ENCODE results near the gene SLC6A19.
"Not testable (repeated sequence)": the region's sequence is repeated elsewhere in the genome, so short reads cannot be mapped to it uniquely, and the experiment has no call there.

SLC6A19 gene

GRCh38 chr5:1228120-1228519 is 26.7 kb downstream of the SLC6A19 start:
- no peak for TF ChIP-seq ZNF274 (IDR thresholded peaks at IDR 0.05; ENCODE audit: low read depth, low read length)
- no peak overlapping the region for H3K4me3 ChIP-seq (ENCODE audit: low read length)

DNA sequence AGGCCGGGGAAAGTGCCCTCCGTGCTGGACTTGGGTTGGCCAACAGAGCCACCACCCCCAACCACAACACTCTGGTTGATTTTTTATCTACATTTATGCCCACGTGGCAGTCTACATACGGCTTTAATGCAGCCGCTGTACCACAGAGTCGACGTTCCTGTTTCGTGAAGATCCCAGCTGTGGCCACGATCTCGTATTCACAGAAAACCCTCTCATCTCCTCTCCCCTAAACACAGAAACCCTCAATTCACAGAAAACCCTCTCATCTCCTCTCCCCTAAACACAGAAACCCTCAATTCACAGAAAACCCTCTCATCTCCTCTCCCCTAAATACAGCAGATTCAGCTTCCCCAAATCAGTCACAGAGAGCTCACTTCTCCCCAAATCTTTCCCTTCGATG is 27.6 kb downstream of the SLC6A19 start:
- H3K4me3 ChIP-seq (ENCODE audit: low read length), result not testable (repeated sequence)

DNA sequence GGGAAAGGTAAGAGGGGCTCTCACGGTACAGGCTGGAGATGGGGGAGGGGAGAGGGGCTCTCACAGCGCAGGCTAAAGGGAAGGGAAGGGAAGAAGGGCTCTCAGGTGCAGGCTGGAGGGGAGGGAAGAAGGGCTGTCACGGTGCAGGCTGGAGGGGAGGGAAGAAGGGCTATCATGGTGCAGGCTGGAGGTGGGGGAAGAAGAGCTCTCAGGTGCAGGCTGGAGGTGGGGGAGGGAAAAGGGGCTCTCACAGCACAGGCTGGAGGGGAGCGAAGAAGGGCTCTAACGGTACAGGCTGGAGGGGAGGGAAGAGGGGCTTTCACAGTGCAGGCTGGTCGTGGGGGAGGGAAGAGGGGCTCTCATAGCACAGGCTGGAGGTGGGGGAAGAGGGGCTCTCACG is 28.4 kb downstream of the SLC6A19 start:
- H3K4me3 ChIP-seq (ENCODE audit: low read length), result no peak overlapping the region
- no peak for TF ChIP-seq ZNF274 (IDR thresholded peaks at IDR 0.05; ENCODE audit: low read depth, low read length)

DNA sequence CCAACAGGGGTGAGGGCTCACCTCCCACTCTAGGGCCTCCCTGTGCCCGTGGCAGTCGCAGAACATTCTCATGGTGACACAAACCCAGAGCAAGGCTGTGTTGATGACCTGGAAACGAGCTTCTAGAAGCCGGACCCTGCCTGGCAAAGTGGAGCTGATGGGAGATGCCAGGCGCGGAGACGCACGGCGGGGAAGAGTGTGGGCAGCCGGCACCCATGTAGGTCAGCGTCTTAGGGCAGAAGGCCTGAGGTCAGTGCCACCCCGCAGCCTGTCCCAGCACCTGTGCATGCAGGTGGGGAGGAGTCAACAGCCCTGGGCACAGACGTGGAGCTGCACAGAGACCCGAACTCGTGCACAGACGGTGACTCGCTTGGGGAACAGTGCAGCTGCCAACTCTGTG is 29.2 kb downstream of the SLC6A19 start:
- H3K4me3 ChIP-seq (ENCODE audit: low read length), result no peak overlapping the region
- TF ChIP-seq ZNF274 (IDR thresholded peaks at IDR 0.05; ENCODE audit: low read depth, low read length), result no peak

- no peak overlapping the region for H3K4me3 ChIP-seq (ENCODE audit: low read length)
- TF ChIP-seq ZNF274 (IDR thresholded peaks at IDR 0.05; ENCODE audit: low read depth, low read length), result no peak
These were observed 30.0 kb downstream of the SLC6A19 start for GRCh38 chr5:1231354-1231905.

DNA sequence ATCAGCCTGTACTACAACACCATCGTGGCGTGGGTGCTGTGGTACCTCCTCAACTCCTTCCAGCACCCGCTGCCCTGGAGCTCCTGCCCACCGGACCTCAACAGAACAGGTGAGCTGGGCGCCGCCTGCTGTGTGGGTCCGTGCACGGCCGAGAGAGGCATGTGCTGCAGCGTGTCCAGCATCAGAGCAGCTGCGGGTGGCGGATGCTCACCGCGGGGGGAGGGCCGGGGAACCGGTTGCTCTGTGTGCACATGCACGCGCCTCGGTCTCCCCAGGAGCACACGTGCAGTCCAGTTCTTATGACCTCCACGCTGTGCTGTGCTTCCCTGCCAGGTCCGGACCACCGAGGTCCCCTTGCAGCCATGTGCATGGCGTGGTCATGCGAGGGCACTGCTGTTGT is 31.4 kb downstream of the SLC6A19 start:
- no peak overlapping the region for H3K4me3 ChIP-seq (ENCODE audit: low read length)
- no peak for TF ChIP-seq ZNF274 (IDR thresholded peaks at IDR 0.05; ENCODE audit: low read depth, low read length)

GRCh38 chr5:1235379-1235778 is 34.0 kb downstream of the SLC6A19 start:
- TF ChIP-seq ZNF274 (IDR thresholded peaks at IDR 0.05; ENCODE audit: low read depth, low read length), result no peak
- no peak overlapping the region for H3K4me3 ChIP-seq (ENCODE audit: low read length)

DNA sequence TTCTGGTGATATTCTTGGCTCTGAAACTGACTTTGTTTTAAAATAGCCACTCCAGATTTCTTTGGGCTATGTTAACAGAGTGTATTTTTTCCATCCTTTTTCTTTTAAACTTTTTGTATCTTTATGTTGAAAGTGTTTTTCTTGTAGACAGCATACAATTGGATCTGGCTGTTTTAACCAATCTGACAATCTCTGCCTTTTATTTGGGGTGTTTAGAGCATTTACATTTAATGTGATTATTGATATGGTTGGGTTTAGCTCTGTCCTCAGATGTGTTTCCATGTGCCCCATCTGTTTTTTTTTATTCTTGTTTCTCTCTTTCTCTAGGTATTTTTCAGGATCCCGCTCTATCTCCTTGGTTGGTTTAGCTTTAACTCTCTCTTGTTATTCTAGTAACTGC is 34.4 kb downstream of the SLC6A19 start:
- no peak overlapping the region for H3K4me3 ChIP-seq (ENCODE audit: low read length)
- TF ChIP-seq ZNF274 (IDR thresholded peaks at IDR 0.05; ENCODE audit: low read depth, low read length), result no peak

GRCh38 chr5:1239505-1240251 is 38.3 kb downstream of the SLC6A19 start:
- H3K4me3 ChIP-seq (ENCODE audit: low read length), result no peak overlapping the region
- no peak for TF ChIP-seq ZNF274 (IDR thresholded peaks at IDR 0.05; ENCODE audit: low read depth, low read length)

GRCh38 chr5:1240496-1241260 is 39.3 kb downstream of the SLC6A19 start:
- TF ChIP-seq ZNF274 (IDR thresholded peaks at IDR 0.05; ENCODE audit: low read depth, low read length), result no peak
- no peak overlapping the region for H3K4me3 ChIP-seq (ENCODE audit: low read length)

- TF ChIP-seq ZNF274 (IDR thresholded peaks at IDR 0.05; ENCODE audit: low read depth, low read length), result no peak
- H3K4me3 ChIP-seq (ENCODE audit: low read length), result no peak overlapping the region
These were observed 40.2 kb downstream of the SLC6A19 start for GRCh38 chr5:1241509-1242080.

DNA sequence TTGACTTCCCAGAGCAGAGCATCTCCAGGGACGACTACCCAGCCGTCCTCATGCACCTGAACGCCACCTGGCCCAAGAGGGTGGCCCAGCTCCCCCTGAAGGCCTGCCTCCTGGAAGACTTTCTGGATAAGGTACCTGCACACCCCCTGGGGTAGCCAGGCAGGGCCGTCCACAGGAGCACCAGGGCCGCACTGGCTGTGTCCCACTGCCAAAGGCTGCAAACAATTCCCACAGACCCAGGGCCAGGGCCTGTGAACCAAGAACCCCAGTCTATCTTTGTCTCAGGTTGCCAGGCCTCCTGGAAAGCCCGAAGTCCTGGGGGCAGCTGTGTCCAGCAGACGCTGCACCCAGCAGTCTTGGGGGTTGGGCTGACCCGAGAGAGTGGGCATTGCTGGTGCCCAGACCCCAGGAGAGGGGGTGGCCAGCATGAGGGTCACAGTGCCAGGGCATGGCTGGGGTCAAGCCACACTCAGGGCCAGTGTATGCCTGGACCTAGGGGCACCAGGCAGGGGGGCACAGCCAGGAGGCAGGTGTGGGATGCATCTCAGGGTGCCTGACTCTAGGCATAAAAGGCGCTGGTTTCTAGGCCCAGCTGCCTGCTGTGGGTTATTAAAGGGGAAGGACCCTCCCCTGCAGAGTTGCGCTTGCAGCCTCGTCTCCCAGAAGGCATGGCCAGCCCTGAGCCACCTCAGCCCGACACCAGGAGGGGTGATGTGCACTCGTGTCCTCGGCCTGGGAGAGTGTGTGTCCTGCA is 41.5 kb downstream of the SLC6A19 start:
- H3K4me3 ChIP-seq (ENCODE audit: low read length), result no peak overlapping the region
- TF ChIP-seq ZNF274 (IDR thresholded peaks at IDR 0.05; ENCODE audit: low read depth, low read length), result no peak

DNA sequence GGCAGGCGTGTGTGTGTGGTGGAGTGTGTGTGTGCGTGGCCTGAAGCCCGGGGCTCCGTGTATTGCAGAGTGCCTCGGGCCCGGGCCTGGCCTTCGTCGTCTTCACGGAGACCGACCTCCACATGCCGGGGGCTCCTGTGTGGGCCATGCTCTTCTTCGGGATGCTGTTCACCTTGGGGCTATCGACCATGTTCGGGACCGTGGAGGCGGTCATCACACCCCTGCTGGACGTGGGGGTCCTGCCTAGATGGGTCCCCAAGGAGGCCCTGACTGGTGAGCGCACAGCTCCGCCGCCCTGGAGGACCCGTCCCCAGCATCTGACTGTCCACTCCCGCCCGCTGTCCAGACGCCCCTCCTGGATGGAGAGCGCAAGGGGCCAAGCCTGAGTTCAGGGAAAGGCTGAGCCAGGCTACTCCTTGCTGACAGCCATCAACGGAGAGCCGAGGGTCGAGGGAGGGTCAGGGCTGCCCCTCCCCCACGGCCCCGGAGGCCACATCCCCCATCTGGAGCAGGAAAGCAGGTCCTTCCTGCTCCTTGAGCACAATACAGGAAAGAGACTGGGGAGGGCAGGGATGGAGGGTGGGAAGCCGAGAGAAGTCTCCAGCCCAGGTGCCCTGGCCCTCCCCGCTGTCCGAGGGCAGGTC is 42.2 kb downstream of the SLC6A19 start:
- no peak overlapping the region for H3K4me3 ChIP-seq (ENCODE audit: low read length)
- TF ChIP-seq ZNF274 (IDR thresholded peaks at IDR 0.05; ENCODE audit: low read depth, low read length), result no peak

DNA sequence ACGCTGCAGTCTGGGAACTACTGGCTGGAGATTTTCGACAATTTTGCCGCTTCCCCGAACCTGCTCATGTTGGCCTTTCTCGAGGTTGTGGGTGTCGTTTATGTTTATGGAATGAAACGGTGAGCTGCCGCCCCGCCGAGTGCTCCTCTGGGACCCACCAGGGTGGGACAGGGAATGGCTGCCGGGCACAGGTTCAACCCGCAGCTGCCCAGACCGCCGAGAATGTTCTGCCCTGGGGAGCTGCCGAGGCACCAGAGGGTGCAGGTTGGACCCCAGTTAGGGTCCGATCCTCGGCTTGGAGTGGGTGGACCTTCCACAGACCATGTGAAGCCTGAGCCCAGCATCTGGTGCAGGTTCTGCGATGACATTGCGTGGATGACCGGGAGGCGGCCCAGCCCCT is 42.9 kb downstream of the SLC6A19 start:
- TF ChIP-seq ZNF274 (IDR thresholded peaks at IDR 0.05; ENCODE audit: low read depth, low read length), result no peak
- H3K4me3 ChIP-seq (ENCODE audit: low read length), result no peak overlapping the region

All from GM08714 (cell line).